WTC11 (cell line): ENCODE results near the gene CCDC185. TPM values are rescaled to one million over a fixed set of nuclear protein-coding genes. Genes with fewer than 3 reads are reported as not detected.

Source experiments
- ATAC-seq: fragments of 200-7000 bp; cut with Tn5 transposase; 2 replicates; pipeline ENCODE4 v1.10.0; 2021; ENCODE audit warnings: mild to moderate bottlenecking, moderate library complexity
- CTCF ChIA-PET: fragments of 300-600 bp; sonication (Branson Sonifier 250); formaldehyde crosslinking; loops from one replicate; lab custom pipeline; 2021; ENCODE audit warnings: antibody characterized with exemption; lab: Charles Lee
- POLR2A ChIA-PET: fragments of 350-600 bp; sonication (Branson Sonifier 250); formaldehyde crosslinking; loops from one replicate; lab custom pipeline; 2021; ENCODE audit warnings: antibody characterized with exemption; lab: Charles Lee
- DNase-seq: peaks from one replicate; pipeline ENCODE4 v3.0.0; 2021; ENCODE audit warnings: low spot score
- H3K27ac Mint-ChIP-seq: 2 replicates; pipeline ENCODE4 v1.8.0; 2021; ENCODE audit warnings: mixed read lengths
- H3K27me3 Mint-ChIP-seq: 2 replicates; pipeline ENCODE4 v1.8.0; 2021; ENCODE audit warnings: low read depth, mild to moderate bottlenecking, moderate library complexity, mixed read lengths
- H3K36me3 Mint-ChIP-seq: 2 replicates; pipeline ENCODE4 v1.8.0; 2021; ENCODE audit warnings: mixed read lengths
- H3K4me1 Mint-ChIP-seq: 2 replicates; pipeline ENCODE4 v1.8.0; 2022; ENCODE audit warnings: mixed read lengths
- H3K4me3 Mint-ChIP-seq: 2 replicates; pipeline ENCODE4 v1.8.0; 2021; ENCODE audit warnings: mild to moderate bottlenecking, moderate library complexity, mixed read lengths
- H3K9me3 Mint-ChIP-seq: 2 replicates; pipeline ENCODE4 v1.8.0; 2021; ENCODE audit warnings: mixed read lengths
- ATF1 ChIP-seq: sonication (generic); formaldehyde crosslinking; IDR thresholded peaks from 2 replicates; pipeline ENCODE4 v1.8.1; 2023; ENCODE audit warnings: mild to moderate bottlenecking, moderate library complexity, missing genetic modification reagents
- CDX4 ChIP-seq: fragments of 250-450 bp; sonication (Bioruptor Pico); IDR thresholded peaks from 2 replicates; pipeline ENCODE4 v1.9.0; 2021; ENCODE audit warnings: moderate library complexity, mild to moderate bottlenecking, inconsistent platforms, borderline replicate concordance
- ELF4 ChIP-seq: sonication (generic); formaldehyde crosslinking; IDR thresholded peaks from 2 replicates; pipeline ENCODE4 v1.8.1; 2022; ENCODE audit warnings: low read depth, mild to moderate bottlenecking, moderate library complexity, missing genetic modification reagents
- ERG ChIP-seq: fragments of 250-450 bp; sonication (Bioruptor Pico); IDR thresholded peaks from 2 replicates; pipeline ENCODE4 v1.8.0; 2021; ENCODE audit warnings: mild to moderate bottlenecking
- ETV6 ChIP-seq: sonication (generic); formaldehyde crosslinking; IDR thresholded peaks from 2 replicates; pipeline ENCODE4 v1.8.1; 2022; ENCODE audit warnings: mild to moderate bottlenecking, missing genetic modification reagents
- FOXJ3 ChIP-seq: sonication (generic); formaldehyde crosslinking; IDR thresholded peaks from 2 replicates; pipeline ENCODE4 v1.9.0; 2021; ENCODE audit warnings: missing genetic modification reagents, mild to moderate bottlenecking, borderline replicate concordance
- GRHL2 ChIP-seq: fragments of 250-450 bp; sonication (Bioruptor Pico); IDR thresholded peaks from 2 replicates; pipeline ENCODE4 v1.8.0; 2022; ENCODE audit warnings: mild to moderate bottlenecking, moderate library complexity; ENCODE audit not compliant: insufficient replicate concordance, severe bottlenecking
- OVOL2 ChIP-seq: fragments of 250-450 bp; sonication (Bioruptor Pico); IDR thresholded peaks from 2 replicates; pipeline ENCODE4 v1.9.0; 2021; ENCODE audit warnings: mild to moderate bottlenecking, borderline replicate concordance
- PRRX2 ChIP-seq: fragments of 250-450 bp; sonication (Bioruptor Pico); IDR thresholded peaks from 2 replicates; pipeline ENCODE4 v1.8.0; 2021; ENCODE audit warnings: mild to moderate bottlenecking
- ZBTB43 ChIP-seq: sonication (generic); formaldehyde crosslinking; IDR thresholded peaks from 2 replicates; pipeline ENCODE4 v1.8.1; 2023; ENCODE audit warnings: mild to moderate bottlenecking, missing genetic modification reagents
- ZNF416 ChIP-seq: fragments of 250-450 bp; sonication (Bioruptor Pico); IDR thresholded peaks from 2 replicates; pipeline ENCODE4 v1.9.0; 2021; ENCODE audit warnings: mild to moderate bottlenecking, inconsistent platforms
- ZNF425 ChIP-seq: fragments of 250-450 bp; sonication (Bioruptor Pico); conservative IDR thresholded peaks from 2 replicates; pipeline ENCODE4 v1.9.0; 2021; ENCODE audit warnings: mild to moderate bottlenecking
- ZNF512 ChIP-seq: sonication (generic); formaldehyde crosslinking; IDR thresholded peaks from 2 replicates; pipeline ENCODE4 v1.8.1; 2022; ENCODE audit warnings: missing genetic modification reagents, borderline replicate concordance
- total RNA-seq: library from RNA; stranded (reverse); gene quantifications from 3 replicates; pipeline ENCODE4 v1.2.3, GENCODE V29; 2021
- TF ChIP-seq, protein P1 (sequence below): fragments of 250-450 bp; sonication (Bioruptor Pico); IDR thresholded peaks from 2 replicates; pipeline ENCODE4 v1.9.0; 2021; ENCODE audit warnings: mild to moderate bottlenecking
- TF ChIP-seq, protein P2 (sequence below): sonication (generic); formaldehyde crosslinking; IDR thresholded peaks from 2 replicates; pipeline ENCODE4 v1.8.0; 2022; ENCODE audit warnings: mild to moderate bottlenecking, missing genetic modification reagents
- TF ChIP-seq, protein P3 (sequence below): fragments of 250-450 bp; sonication (Bioruptor Pico); IDR thresholded peaks from 2 replicates; pipeline ENCODE4 v1.9.0; 2021; ENCODE audit warnings: mild to moderate bottlenecking, borderline replicate concordance

Gene CCDC185
- total RNA-seq, 1 experiment from 2014 or later, result not detected

DNA sequence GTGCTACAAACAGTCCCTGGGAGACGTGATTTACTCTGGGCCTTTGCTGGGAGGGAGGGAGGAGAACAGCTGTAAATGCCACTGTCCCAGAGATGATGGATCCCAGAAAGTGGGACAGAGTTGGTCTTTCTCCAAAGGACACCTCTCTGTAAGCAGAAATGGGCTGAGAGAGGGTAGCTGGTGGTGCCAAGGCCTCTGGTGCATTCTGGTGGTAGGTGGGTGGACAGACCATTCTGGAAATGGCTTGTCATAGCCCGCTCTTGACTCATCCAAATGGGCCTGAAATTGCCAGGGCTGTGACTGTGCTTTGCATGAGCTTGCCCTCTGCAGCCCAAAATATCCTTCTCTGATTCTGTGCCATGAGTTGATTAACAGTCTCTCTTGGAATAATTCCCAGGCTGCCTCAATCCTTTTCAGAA lies 36.1 kb downstream of the CCDC185 start (continued):
- TF ChIP-seq ZNF425 (CRISPR knock-in tag), result no peak

GRCh38 chr1:223429821-223430220 lies 36.6 kb downstream of the CCDC185 start:
- ChIA-PET POLR2A (no interaction called here), CTCF (no interaction called here)
- H3K4me3 Mint-ChIP-seq, result no peak overlapping the region
- TF ChIP-seq ZBTB43 (CRISPR knock-in tag) (no peak), FOXJ3 (no peak), ZNF512 (no peak), ATF1 (no peak), ELF4 (no peak)
- TF ChIP-seq, protein P1, sequence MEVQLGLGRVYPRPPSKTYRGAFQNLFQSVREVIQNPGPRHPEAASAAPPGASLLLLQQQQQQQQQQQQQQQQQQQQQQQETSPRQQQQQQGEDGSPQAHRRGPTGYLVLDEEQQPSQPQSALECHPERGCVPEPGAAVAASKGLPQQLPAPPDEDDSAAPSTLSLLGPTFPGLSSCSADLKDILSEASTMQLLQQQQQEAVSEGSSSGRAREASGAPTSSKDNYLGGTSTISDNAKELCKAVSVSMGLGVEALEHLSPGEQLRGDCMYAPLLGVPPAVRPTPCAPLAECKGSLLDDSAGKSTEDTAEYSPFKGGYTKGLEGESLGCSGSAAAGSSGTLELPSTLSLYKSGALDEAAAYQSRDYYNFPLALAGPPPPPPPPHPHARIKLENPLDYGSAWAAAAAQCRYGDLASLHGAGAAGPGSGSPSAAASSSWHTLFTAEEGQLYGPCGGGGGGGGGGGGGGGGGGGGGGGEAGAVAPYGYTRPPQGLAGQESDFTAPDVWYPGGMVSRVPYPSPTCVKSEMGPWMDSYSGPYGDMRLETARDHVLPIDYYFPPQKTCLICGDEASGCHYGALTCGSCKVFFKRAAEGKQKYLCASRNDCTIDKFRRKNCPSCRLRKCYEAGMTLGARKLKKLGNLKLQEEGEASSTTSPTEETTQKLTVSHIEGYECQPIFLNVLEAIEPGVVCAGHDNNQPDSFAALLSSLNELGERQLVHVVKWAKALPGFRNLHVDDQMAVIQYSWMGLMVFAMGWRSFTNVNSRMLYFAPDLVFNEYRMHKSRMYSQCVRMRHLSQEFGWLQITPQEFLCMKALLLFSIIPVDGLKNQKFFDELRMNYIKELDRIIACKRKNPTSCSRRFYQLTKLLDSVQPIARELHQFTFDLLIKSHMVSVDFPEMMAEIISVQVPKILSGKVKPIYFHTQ (CRISPR knock-in tag), result no peak
- DNase-seq, result no peak
- peaks cover 11% of the 10 kb centered on the region for H3K9me3 Mint-ChIP-seq
- H3K27ac Mint-ChIP-seq, result no peak overlapping the region
- no peaks in the 10 kb centered on the region; the same call in 1 of the 2 replicates for H3K27me3 Mint-ChIP-seq
- H3K36me3 Mint-ChIP-seq, result no peaks in the 10 kb centered on the region
- no peaks in the 10 kb centered on the region; the same call in 1 of the 2 replicates for H3K4me1 Mint-ChIP-seq
- ATAC-seq, result no peak

DNA sequence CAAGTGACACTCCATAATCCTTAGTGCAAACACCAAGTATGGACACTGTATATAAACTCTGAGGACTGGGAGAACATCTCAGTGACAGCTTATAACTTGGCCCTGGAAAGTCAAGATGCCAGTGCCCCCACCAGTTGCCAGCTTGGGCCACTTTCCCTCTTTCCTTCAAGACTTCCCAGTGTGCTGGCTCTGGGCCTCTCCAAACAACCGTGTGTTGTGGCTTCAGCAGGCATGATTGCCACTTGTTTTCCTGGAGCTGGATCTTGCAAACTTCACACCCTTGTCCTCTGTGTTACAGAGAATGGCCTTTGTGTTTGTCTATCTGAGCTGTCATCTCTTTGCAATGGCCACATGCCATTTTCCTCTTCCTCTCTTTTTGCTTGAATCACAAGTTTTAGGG lies 37.0 kb downstream of the CCDC185 start:
- POLR2A ChIA-PET, result no interaction called here

More for the DNA sequence above, 37.0 kb downstream of the CCDC185 start:
- Mint-ChIP-seq H3K4me1 (peaks cover 3% of the 10 kb centered on the region; the same call in 1 of the 2 replicates), H3K36me3 (no peaks in the 10 kb centered on the region), H3K9me3 (peaks cover 11% of the 10 kb centered on the region), H3K4me3 (no peak overlapping the region), H3K27me3 (no peaks in the 10 kb centered on the region; the same call in 1 of the 2 replicates), H3K27ac (no peak overlapping the region)
- TF ChIP-seq CDX4, result no peak
- TF ChIP-seq ERG, result no peak
- no peak for TF ChIP-seq ETV6 (CRISPR knock-in tag)
- TF ChIP-seq OVOL2 (CRISPR knock-in tag), result no peak
- TF ChIP-seq, protein P2, sequence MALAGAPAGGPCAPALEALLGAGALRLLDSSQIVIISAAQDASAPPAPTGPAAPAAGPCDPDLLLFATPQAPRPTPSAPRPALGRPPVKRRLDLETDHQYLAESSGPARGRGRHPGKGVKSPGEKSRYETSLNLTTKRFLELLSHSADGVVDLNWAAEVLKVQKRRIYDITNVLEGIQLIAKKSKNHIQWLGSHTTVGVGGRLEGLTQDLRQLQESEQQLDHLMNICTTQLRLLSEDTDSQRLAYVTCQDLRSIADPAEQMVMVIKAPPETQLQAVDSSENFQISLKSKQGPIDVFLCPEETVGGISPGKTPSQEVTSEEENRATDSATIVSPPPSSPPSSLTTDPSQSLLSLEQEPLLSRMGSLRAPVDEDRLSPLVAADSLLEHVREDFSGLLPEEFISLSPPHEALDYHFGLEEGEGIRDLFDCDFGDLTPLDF (CRISPR knock-in tag), result no peak
- TF ChIP-seq PRRX2, result no peak
- TF ChIP-seq, protein P3, sequence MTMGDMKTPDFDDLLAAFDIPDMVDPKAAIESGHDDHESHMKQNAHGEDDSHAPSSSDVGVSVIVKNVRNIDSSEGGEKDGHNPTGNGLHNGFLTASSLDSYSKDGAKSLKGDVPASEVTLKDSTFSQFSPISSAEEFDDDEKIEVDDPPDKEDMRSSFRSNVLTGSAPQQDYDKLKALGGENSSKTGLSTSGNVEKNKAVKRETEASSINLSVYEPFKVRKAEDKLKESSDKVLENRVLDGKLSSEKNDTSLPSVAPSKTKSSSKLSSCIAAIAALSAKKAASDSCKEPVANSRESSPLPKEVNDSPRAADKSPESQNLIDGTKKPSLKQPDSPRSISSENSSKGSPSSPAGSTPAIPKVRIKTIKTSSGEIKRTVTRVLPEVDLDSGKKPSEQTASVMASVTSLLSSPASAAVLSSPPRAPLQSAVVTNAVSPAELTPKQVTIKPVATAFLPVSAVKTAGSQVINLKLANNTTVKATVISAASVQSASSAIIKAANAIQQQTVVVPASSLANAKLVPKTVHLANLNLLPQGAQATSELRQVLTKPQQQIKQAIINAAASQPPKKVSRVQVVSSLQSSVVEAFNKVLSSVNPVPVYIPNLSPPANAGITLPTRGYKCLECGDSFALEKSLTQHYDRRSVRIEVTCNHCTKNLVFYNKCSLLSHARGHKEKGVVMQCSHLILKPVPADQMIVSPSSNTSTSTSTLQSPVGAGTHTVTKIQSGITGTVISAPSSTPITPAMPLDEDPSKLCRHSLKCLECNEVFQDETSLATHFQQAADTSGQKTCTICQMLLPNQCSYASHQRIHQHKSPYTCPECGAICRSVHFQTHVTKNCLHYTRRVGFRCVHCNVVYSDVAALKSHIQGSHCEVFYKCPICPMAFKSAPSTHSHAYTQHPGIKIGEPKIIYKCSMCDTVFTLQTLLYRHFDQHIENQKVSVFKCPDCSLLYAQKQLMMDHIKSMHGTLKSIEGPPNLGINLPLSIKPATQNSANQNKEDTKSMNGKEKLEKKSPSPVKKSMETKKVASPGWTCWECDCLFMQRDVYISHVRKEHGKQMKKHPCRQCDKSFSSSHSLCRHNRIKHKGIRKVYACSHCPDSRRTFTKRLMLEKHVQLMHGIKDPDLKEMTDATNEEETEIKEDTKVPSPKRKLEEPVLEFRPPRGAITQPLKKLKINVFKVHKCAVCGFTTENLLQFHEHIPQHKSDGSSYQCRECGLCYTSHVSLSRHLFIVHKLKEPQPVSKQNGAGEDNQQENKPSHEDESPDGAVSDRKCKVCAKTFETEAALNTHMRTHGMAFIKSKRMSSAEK, result no peak
- no peak for TF ChIP-seq GRHL2 (CRISPR knock-in tag)
- TF ChIP-seq ZNF416 (CRISPR knock-in tag), result no peak
- CTCF ChIA-PET, result no interaction called here
- no peak for DNase-seq
- no peak for ATAC-seq
